Measurements from ENCODE around the gene FUBP3. TPM values are rescaled to one million over a fixed set of nuclear protein-coding genes. Genes with fewer than 3 reads are reported as not detected.

Gene FUBP3
- total RNA-seq, 1 donor from 2014 or later = 36.8 TPM

DNA sequence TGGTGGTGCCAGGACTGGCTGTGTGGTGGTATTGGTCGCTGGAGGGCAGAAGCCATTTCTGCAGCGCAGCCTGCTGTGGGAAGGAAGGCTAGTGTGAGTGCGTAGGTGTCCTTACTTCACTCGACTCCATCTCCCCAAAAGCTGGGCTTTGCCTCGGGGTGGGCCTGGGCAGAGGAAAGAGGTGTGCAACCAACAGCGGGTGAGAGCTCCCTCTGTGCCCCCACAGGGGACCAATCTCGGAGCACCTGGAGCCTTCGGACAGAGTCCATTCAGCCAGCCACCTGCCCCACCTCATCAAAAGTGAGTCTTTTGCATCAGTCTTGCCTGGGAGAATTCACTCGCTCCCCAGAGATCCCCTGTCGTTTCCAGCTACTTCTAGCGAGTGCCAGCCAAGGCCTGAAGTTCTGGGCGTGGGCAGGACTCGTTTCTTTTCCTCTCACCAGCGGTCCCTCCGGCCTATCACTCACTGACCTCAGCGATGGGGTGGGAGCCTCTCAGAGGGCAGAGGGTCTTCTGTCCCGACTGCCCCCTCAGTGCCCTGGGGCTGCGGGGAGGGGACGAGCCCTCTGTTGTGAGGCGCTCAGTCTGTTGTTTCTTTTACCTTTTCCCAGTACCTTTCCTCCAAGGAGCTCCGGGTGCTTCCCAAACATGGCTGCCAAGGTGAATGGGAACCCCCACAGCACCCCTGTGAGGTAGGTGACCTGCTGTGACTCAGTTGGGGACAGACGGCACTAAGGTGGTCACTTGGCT lies 52.1 kb downstream of the FUBP3 start:
- intact Hi-C loops (cut with DNase I) = loop anchor here (5.0 kb wide), 1 partner anchor 169 kb away; no protein-coding TSS in a partner anchor
- DNase-seq (ENCODE audit: low spot score) = no peak

DNA sequence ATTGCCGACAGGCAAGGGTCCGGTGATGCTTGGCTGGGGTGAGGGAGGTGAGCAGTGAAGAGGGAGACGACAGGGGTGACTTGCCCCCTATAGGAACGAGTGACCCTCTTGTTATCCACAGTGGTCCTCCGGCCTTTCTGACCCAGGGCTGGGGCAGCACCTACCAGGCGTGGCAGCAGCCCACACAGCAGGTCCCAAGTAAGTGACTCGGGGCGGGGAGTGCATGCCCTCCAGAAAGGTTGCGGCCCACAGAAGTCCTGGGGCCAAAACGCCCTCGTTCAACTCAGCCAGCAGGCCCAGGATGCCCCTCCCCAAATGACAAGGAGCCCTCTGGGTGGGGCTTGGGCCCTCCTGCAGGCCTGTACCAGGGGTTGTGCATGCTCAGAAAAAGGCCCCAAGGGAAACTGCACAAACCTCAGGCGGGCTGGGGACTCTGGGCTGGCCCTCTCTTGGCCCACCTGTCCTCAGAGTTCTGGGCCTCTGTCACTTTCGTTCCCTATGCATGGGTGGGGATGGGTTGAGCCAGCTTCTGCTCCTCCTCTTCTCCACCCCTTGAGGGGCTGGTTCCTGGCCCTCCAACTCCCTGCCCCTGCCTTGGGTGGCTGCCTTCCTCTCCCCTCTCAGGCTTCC lies 52.8 kb downstream of the FUBP3 start:
- intact Hi-C loops (cut with DNase I) = loop anchor here (5.0 kb wide), 1 partner anchor 170 kb away; no protein-coding TSS in a partner anchor
- DNase-seq (ENCODE audit: low spot score) = no peak

GRCh38 chr9:130632841-130633240 lies 53.5 kb downstream of the FUBP3 start:
- intact Hi-C loops (cut with DNase I) = loop anchor here (5.0 kb wide), 1 partner anchor 171 kb away; no protein-coding TSS in a partner anchor

DNA sequence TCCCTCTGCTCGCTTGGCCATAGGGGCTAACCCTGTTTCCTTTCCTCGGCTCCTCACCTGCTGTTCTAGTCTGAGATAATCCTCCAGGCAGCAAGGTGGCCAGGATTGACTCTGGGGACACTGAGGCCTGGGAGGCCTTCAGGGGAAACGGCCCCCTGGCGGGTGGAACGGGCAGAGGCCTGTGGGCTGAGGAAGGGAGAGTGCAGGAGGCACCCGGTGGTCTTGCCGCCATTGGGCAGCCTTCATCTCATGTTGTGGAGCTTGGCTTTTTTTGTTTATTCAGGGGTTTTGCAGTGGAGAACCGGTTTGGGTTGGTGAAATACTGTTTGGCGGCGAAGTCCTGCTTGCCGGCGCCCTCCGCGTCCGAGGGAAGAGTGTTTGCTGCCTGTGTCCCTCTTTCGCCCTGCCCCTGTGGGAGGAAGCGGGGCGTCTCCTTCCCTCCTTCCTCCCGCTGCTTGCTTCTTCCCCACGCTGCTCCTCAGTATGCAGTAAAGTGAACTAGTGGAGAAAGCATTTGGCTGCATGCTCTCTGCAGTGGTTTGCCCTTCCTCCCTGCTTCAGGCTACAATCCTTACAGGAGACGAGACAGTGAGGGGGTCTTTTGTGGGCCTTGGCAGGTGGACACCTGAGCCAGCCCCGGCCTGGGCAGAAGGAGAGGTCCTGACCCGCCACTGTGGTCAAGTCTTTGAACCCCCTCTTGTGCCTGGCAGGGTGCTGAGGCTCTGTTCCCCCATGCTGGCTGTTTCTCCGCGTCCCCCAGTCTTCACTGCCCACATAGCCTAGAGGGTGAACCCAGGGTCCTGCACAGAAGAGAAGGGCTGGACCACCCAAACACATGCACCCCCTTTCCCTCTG lies 54.2 kb downstream of the FUBP3 start:
- DNase-seq (ENCODE audit: low spot score) = no peak
- intact Hi-C loops (cut with DNase I) = loop anchor here (5.0 kb wide), 1 partner anchor 171 kb away; no protein-coding TSS in a partner anchor

More at GRCh38 chr9:130632841-130633240, 53.5 kb downstream of the FUBP3 start:
- no peak for DNase-seq (ENCODE audit: low spot score)

DNA sequence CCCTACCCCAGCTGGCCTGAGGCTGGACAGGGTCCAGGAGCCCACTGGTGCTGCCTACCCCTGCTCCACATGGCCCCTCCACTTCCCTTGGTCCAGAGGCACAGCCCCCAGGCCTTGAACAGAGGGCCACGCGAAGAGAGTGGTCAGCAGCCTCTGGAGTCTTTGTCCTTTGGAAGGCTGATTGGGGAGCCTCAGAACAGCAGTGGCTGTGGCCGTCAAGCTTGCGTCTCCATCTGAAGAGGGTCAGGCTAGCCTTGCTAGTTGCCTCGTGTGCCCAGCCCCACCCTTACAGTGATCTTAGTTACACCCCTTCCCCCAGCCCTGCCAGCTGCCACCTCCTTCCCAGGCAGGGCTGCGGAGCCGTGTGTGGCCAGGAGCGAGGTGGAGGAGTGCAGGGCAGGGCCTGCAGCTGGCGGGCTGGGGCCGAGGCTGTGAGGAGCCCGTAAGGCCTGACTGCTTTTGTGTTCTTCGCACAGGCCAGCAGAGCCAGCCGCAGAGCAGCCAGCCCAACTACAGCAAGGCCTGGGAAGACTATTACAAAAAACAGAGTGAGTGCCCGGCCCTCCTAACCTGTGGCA lies 54.9 kb downstream of the FUBP3 start:
- no peak for DNase-seq (ENCODE audit: low spot score)
- intact Hi-C loops (cut with DNase I) = loop anchor here (5.0 kb wide), 1 partner anchor 172 kb away; no protein-coding TSS in a partner anchor

DNA sequence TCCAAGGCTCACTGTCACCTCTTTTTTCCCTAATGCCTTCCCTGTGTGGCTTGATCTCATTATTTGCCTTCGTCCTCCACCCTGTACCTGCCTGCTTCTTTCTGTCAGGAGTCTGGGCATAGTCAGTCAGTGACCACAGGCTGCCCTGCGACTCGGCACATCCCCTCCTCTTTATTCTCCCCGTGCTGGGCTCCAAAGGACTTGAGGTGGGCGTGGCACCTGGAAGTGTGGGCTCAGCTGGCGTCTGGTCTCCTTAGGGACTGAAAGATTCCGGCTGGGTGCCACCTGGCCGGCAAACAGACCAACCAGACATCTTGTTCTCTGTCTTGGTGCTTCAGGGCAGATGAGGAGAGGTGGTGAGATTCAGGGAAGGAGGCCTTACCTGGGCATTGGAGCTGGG lies 55.4 kb downstream of the FUBP3 start:
- no peak for DNase-seq (ENCODE audit: low spot score)
- intact Hi-C loops (cut with DNase I) = loop anchor here (5.0 kb wide), 1 partner anchor 172 kb away; no protein-coding TSS in a partner anchor

DNA sequence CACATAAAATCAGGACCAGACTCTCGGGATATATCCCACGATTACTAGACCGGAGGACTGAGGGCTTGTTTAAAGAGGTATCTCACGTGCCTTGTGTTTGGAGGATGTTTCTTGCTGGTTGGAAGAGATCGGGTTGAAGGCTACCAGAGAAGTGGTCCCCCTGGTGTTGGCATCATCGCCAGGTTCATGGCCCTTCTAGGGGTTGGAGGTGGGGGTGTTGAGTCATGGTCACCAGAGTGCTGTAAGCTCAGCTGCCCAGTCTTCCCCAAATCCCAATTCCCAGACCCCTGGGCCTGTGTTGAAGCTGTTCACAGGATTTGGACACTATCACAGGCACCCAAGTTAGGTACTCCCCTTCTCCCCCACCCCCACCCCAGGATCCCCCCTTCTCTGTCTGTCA lies 55.9 kb downstream of the FUBP3 start:
- intact Hi-C loops (cut with DNase I) = no loop called here
- no peak for DNase-seq (ENCODE audit: low spot score)

DNA sequence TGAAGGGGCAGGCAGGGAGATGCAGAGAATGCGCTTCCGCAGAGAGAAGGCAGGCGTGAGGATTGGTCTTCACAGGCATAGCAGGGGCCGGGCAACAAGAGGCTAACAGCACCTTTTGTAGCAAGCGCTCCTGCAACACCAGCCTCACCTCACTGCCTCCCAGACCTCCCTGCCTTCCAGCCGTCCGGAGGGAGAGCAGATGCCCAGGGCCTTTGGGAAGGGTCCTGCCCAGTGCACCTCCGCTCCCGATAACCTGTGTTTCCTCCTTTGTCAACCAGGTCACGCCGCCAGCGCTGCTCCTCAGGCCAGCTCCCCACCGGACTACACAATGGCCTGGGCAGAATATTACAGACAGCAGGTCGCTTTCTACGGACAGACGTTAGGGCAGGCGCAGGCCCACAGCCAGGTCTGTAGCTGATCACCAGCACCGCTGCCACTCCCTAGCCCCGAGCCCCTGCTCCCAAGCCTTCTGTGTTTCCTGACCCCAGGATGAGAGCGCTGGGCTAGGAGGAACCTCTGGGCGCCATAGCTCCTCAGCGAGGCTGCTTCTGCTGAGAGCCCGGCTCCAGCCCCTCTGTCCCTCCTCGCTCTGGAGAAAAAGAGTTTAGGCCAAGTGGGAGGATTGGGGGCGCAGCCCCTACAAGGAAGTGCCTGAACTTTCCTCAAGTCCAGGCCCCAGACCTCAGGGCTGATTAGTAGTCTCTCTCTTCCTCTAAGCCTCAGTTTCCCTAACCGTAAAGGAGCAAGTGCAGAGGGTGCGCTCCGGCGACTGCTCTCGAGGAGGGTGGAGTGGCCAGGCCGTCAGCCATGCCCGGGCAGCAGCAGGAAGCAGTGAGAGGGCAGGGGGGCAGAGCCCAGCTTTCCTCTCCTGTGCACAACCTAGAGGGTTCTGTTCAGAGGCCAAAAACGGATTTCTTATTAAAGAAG lies 56.6 kb downstream of the FUBP3 start:
- intact Hi-C loops (cut with DNase I) = no loop called here
- DNase-seq (ENCODE audit: low spot score) = no peak

DNA sequence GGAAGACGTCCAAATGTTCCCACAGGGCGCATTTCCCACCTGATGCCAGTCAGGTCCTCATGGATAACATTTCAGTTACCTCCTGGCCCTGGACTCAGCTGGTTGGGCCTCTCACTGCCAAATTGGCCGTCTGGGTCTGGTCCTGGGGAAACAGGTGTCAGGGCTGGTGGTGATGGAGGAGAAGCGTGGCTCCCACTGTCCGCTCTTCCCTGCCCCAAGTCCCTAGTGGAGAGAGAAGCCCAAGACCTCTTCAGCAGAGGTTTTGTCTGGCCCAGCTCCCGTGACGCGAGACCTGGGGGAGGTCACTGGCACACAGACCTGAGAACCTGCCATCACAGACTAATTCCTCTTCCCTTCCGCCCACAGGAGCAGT lies 57.3 kb downstream of the FUBP3 start:
- intact Hi-C loops (cut with DNase I) = no loop called here
- no peak for DNase-seq (ENCODE audit: low spot score)

DNA sequence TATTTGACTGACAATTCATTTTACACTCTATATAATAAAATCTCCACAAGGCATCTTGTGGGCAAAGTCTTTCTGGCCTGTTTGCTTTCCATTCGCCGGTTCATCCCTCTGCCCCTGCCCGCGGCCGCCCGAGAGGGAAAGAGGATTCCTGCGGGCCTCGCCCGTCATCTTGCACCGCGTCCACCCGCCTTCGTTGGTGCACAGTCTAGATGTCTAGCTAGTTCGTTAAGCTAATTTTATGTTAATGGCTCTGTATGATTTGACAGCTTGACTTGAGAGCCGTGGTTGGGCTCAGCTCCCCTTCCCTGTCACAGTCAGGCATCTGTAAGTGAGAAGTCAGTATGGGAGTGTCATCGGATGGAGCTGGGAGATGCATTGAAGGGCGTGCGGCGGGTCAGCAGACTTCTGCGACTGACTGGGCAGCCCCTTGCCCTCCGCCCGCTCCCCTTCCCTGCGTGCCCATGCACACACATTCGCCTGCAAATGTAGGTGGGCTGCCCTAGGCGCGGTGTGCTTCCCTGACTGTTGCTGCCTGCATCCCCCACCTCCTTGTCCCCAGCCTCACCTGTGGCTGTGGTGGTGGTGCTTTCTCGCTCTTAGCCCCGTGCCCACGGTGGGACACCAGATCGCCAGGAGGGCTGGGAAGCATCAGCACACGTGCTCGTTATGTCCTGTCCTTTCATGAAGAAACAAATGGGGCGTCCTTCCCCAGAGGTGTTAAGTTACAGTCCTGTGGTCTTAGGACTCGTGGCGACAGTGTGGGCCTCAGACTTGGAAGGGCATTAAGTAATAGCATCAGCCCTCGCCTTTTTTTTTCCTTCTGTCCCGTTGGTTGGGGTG lies 59.1 kb downstream of the FUBP3 start:
- no peak for DNase-seq (ENCODE audit: low spot score)
- intact Hi-C loops (cut with DNase I) = no loop called here

GRCh38 chr9:130639124-130639765 lies 59.9 kb downstream of the FUBP3 start:
- intact Hi-C loops (cut with DNase I) = no loop called here
- no peak for DNase-seq (ENCODE audit: low spot score)

- DNase-seq (ENCODE audit: low spot score) = peak; percentile 49
- intact Hi-C loops (cut with DNase I) = no loop called here
Measured at GRCh38 chr9:130639866-130640555, 60.6 kb downstream of the FUBP3 start.

DNA sequence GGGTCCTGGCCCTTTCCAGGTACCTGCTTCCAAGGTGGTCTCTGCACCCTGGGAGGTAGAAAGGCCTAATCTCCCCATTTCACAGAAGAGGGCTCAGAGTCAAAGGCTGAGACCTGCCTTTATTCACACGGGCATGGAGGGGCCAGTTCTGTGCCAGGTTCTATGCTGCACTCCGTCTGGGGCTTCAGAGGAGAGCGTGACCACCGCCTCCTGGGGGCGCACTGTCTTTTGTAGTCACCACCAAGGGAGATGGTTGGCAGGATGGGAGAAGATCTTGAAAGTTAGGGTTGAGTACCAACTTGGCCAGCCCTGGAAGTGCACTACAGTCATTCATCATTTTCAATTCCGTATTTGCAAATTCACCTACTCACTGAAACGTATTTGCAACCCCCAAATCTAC lies 61.3 kb downstream of the FUBP3 start:
- DNase-seq (ENCODE audit: low spot score) = no peak
- intact Hi-C loops (cut with DNase I) = no loop called here

- DNase-seq (ENCODE audit: low spot score) = no peak
Measured at GRCh38 chr9:130642926-130643325, 63.5 kb downstream of the FUBP3 start.

GRCh38 chr9:130651221-130651620 lies 71.8 kb downstream of the FUBP3 start:
- no peak for DNase-seq (ENCODE audit: low spot score)
- intact Hi-C loops (cut with DNase I) = no loop called here

More at GRCh38 chr9:130642926-130643325, 63.5 kb downstream of the FUBP3 start:
- intact Hi-C loops (cut with DNase I) = no loop called here

DNA sequence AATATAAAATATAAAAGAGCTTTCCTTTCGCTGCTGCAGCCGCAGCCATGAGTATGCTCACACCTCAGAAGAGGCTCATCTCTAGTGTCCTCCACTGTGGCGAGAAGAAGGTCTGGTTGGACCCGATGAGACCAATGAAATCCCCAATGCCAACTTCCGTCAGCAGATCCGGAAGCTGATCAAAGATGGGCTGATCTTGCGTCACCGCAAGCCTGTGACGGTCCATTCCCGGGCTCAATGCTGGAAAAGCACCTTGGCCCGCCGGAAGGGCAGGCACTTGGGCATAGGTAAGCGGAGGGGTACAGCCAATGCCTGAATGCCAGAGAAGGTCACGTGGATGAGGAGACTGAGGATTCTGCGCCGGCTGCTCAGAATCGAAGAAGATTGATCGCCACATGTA lies 72.4 kb downstream of the FUBP3 start:
- no peak for DNase-seq (ENCODE audit: low spot score)
- intact Hi-C loops (cut with DNase I) = no loop called here

DNA sequence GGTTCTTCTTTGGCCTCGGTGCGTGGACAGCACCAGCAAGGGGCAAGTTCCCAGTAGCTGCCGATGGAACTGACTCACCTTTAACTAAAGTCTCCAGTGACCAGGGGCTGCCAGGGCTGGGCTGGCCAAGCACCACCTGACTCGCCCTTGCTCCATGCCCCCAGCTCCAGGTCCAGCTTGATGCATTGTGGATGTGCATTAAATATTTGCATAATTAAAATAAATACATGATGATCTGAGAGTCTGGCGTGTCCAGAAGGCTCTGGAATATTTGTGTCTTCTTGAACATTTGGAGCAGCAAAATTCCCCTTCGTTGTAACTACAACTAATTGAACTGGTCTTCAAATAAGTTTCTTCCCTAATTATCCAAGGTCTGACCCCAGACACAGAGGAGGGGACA lies 75.5 kb downstream of the FUBP3 start:
- intact Hi-C loops (cut with DNase I) = no loop called here

More for the DNA sequence above, 75.5 kb downstream of the FUBP3 start:
- DNase-seq (ENCODE audit: low spot score) = no peak
